Esophagus squamous epithelium (tissue), 4 donors: Measurements from ENCODE around the gene DKK3.

Experiments used
- POLR2A ChIP-seq, 4 donors: fragments of 450-650 bp; IDR thresholded peaks; one replicate each; pipeline ENCODE4 v1.6.1; 2017; ENCODE audit warnings: antibody characterized with exemption in 4 of 4, mild to moderate bottlenecking in 4 of 4, moderate library complexity in 3 of 4
- TF ChIP-seq, protein P1 (sequence below), 6 experiments: fragments of 450-650 bp in 4 of 6; fragments of 200-600 bp in 2 of 6; sonication (generic) in 2 of 6; IDR thresholded peaks; one replicate each; pipeline ENCODE4 v1.5.1; 2016 to 2019; ENCODE audit warnings: antibody characterized with exemption in 6 of 6, mild to moderate bottlenecking in 4 of 6, moderate library complexity in 4 of 6

DNA sequence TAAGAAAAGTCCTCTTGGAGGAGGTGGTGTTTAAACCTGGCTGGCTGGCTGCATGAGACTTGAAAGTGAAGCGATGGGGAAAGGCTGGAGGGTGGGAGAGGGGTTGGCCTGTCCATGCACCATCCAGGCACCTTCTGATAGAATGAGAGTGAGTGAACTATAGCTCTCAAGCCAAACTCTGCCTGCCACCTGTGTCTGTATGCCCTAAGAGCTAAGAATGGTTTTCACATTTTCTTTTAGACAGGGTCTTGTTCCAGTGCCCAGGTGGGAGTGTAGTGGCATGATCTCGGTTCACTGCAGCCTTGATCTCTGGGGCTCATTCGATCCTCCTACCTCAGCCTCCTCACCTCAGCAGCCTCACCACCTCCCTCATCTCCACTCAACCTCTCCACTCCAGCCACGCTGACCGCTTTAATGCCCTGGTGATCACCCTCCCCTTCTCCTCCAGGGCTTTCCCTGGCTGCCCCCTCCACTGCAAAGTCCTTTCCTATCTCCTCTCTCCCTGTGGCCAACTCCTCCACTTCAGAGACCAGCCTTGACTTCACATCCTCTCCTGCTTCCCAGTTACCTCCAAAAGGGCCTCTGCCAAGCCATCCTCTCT lies 38.3 kb upstream of the DKK3 start:
- TF ChIP-seq, protein P1, sequence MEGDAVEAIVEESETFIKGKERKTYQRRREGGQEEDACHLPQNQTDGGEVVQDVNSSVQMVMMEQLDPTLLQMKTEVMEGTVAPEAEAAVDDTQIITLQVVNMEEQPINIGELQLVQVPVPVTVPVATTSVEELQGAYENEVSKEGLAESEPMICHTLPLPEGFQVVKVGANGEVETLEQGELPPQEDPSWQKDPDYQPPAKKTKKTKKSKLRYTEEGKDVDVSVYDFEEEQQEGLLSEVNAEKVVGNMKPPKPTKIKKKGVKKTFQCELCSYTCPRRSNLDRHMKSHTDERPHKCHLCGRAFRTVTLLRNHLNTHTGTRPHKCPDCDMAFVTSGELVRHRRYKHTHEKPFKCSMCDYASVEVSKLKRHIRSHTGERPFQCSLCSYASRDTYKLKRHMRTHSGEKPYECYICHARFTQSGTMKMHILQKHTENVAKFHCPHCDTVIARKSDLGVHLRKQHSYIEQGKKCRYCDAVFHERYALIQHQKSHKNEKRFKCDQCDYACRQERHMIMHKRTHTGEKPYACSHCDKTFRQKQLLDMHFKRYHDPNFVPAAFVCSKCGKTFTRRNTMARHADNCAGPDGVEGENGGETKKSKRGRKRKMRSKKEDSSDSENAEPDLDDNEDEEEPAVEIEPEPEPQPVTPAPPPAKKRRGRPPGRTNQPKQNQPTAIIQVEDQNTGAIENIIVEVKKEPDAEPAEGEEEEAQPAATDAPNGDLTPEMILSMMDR (IDR thresholded peaks at IDR 0.05) = no peak
- TF ChIP-seq POLR2A (IDR thresholded peaks at IDR 0.05) = no peak
